ENCODE results near the gene HSPA1B.
"Not testable (repeated sequence)": the region's sequence is repeated elsewhere in the genome, so short reads cannot be mapped to it uniquely, and the experiment has no call there.

The HSPA1B gene

DNA sequence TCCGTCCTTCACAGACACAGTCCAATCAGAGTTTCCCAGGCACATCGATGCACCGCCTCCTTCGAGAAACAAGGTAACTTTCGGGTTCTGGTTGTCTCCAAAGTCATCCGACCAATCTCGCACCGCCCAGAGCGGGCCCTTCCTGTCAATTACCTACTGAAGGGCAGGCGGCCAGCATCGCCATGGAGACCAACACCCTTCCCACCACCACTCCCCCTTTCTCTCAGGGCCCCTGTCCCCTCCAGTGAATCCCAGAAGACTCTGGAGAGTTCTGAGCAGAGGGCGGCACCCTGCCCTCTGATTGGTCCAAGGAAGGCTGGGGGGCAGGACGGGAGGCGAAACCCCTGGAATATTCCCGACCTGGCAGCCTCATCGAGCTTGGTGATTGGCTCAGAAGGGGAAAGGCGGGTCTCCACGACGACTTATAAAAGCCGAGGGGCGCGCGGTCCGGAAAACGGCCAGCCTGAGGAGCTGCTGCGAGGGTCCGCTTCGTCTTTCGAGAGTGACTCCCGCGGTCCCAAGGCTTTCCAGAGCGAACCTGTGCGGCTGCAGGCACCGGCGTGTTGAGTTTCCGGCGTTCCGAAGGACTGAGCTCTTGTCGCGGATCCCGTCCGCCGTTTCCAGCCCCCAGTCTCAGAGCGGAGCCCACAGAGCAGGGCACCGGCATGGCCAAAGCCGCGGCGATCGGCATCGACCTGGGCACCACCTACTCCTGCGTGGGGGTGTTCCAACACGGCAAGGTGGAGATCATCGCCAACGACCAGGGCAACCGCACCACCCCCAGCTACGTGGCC is at the start of gene HSPA1B:
TSS of gene HSPA1B (plus strand) at position 453 of the 794 bp plus-strand sequence. CDS start at position 666, 213 bp downstream.
- peak; percentile 96 for DNase-seq

GRCh38 chr6:31778193-31778592 is 49.3 kb upstream of the HSPA1B start:
- DNase-seq, result no peak

DNA sequence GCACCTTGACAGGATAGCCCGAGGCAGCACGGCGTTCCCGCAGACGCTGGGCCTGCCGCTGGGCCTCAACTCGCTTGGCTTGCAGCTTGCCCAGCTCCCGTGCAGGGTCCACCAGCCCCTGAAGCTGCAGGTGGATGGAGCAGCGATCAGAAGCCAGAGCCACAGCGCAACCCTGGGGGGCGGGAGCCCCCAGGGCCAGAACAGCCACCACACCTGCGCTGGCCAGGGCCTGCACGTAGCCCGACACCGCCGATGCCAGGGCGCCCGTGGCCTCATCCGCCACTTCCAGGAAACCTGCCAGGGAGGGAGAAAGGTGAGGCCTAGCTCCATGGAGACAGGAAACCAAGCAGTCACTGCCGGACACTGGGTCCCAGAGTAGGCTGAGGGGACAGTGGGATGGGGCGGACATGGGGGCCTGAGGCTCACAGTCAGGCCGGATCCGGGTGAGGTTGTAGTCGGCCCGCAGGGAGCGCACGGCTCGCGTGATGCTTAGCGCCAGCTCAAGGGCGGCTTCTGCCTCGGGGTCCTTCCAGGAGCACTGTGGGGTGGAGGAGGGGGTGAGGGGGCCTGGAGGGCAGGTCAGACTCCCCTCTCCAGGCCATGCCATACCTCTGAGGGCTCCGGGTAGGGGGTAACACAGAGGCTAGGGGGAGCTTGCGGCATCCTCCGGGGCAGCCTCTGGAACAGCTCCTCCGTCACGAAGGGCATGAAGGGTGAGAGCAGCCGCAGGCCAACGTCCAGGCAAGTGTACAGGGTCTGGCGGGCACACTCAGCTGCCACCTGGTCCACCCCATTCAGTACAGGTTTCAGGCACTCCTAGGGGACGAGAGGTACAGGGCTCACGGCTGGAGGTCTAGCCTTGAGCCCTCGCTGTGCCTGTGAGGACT is 48.3 kb upstream of the HSPA1B start:
- DNase-seq, result no peak

- DNase-seq, result no peak
Measured at GRCh38 chr6:31779908-31780307, 47.6 kb upstream of the HSPA1B start.

- no peak for DNase-seq
Measured at GRCh38 chr6:31780507-31781243, 46.9 kb upstream of the HSPA1B start.

DNA sequence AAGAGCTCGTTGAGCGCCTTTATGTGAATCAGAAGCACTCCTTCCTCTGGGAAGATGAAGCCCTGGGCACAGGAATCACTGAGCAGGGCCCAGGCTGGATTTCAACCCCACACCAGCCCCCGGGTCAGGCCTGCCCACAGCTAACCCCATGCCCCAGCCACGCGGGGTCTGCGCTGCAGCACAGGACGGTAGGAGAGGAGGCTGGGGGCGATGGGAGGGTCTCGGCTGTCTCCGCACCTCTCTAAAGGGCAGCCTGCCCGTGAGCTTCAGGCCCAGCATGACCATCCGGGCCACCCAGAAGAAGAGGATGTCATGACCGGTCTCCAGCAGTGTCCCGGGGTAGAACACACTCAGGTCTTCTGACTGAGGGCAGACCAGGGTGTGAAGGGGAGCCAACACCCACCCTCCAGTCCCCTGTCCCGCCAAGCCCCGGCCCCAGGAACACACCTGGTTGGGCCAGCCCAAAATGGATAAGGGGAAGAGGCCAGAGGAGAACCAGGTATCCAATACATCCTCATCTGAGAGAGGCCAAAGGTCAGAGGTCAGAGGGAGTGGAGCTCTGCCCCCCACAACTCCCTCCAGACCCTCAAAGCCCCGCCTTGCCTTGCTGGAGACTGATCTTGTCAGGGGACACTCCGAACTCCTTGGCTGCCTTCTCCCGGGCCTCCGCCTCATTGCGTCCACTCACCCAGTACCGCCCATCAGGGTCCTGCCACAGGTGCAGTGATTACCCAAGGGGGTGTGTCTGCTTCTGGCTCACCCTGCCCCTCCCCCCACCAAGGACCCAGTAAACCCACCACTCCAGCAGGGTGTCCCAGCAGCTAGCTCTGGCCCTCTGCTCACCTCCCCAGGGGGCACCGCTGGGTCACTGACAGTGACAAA is 46.1 kb upstream of the HSPA1B start:
- DNase-seq, result no peak

DNA sequence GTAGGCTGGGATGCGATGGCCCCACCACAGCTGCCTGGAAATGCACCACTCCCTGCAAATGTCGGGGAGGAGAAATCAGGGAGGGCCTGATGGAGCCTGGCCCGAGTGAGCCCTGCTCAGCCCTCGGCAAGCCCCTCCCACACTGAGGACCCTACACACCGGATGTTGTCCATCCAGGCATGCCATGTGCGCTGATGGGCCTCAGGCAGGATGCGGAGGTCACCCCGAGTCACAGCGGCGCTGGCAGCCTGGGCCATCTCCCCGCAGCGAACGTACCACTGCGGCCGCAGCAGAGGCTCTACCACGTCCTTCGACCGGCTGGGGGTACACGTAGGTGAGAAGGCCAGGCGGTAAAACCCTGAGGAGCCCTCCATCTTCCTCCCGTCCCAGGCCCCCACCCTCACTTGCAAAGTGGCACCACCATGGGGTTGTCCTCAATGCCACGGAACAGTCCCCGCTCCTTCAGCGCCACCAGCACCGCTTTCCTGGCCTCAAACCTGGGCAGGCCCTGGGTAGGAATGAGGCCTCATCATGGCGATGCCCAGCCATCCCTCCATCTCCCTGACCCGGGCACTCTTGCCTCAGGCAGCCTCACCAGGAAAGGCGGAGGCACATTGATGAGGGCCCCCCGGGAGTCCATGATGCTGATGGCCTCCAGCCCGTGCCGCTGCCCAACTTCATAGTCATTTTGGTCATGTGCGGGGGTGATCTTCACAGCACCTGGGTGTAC is 45.2 kb upstream of the HSPA1B start:
- DNase-seq, result no peak

DNA sequence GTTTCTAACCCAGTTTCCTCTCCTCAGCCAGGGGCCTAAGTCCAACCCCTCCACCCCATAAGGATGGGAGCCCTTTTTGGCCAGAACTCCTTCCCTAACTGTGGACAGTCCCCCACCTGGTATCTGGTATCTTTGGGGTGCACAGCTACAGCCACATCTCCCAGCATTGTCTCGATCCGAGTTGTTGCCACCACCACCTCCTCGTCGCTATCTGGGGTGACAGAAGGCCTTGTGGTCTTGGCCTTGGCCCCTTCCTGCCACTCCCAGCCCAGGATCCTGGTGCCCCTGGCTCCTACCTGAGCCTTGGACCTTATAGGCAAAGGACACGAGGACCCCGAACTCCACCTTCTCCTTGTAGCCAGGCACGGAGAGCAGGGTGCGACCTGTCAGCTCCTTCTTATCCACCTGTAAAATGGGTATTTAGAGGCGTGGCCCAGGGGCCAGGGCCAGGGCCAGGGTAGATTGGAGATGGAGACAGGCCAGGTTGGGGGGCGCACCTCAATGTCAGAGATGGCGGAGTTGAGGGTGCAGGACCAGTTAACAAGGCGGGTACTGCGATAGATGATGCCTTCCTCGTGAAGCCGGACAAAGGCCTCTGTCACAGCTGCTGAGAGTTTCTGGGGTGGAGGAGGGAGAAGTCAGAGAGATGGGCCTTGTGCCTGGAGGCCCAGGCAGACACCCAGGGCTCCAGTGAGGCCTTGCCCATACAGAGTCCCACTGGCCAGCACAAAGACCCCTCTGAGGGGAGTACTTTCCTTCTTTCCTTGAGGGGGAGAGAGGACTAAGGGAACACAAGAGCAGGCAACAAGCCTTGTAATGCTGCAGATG is 43.2 kb upstream of the HSPA1B start:
- DNase-seq, result no peak

DNA sequence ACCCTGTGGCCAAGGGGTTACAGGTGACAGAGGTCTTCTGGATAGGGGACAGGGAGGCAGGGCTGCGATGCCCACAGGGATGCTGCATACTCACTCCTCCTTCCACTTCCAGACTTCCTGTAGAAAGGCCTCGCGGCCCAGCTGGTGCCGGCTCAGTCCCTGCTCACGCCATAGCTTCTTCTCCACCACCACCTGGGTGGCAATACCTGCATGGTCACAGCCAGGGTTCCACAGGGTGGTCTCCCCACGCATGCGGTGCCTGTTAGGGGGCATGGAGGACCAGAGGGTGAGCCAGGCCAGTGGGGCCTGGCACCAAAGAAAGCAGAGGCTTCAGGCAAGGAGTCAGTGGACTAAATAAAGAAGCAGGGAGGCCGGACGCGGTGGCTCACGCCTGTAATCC is 42.1 kb upstream of the HSPA1B start:
- DNase-seq, result no peak

- DNase-seq, result peak; percentile 59
Measured at GRCh38 chr6:31791324-31792089, 36.0 kb upstream of the HSPA1B start.

DNA sequence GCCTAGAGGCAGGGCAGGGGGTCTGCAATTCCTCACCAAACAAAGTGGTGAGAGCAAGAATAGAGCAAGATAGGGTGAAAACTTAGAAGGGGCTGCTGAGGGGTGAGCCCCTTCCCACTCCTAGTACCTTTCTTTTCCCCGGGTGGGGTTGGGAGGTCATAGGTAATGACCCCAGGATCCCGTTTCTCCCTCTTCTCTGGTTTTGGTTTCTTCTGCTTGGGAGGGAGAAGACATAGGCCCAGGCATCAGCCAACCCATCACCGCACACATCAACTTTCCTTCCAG is 35.5 kb upstream of the HSPA1B start:
- DNase-seq, result no peak

- DNase-seq, result peak; percentile 34
Measured at GRCh38 chr6:31792761-31793171, 34.8 kb upstream of the HSPA1B start.

- DNase-seq, result not testable (repeated sequence)
Measured at GRCh38 chr6:31793927-31794245, 33.7 kb upstream of the HSPA1B start.

- DNase-seq, result no peak
Measured at GRCh38 chr6:31794294-31794865, 33.2 kb upstream of the HSPA1B start.

DNA sequence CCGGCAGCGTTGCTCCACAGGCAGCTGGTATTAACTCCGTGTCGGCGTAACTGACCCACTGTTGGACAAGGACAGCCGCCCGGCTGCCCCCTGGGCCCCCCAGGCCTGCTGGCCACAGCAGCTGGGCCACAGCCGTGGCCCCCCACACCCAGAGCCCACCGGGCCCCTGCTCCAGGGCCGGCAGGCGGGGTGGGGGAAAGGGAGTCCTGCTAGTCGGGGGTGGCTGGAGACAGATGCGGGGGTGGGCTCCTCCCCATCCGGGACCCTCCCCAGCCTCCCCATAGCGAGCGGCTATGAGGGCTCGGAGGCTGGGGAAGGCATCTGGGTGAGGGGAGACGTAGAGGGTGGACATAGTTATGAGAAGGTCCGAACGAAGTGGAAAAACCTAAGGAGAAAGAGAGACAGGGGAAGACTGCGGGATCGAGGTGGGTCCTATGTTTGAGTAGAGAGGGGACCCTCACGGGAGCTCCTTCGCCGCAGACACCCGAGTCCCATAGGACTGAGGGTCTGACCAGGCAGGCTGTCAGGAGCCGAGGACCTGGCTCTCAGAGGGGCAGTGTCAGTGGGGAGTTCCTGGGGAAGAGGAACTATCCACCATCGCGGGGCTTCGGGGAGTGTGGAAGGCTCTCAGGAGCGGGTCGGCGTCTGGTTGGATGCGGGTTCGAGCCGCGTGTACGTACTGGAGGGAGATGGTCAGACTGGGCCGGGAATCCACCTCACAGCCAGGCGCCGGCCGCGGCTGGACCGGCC is 32.5 kb upstream of the HSPA1B start:
- peak; percentile 28 for DNase-seq

- DNase-seq, result peak; percentile 91
Measured at GRCh38 chr6:31795616-31796298, 31.8 kb upstream of the HSPA1B start, which contains the start of gene VARS1. Gene VARS1 (minus strand): TSS chr6:31795752. CDS start chr6:31795217, 535 bp downstream.

GRCh38 chr6:31796993-31797385 is 30.5 kb upstream of the HSPA1B start:
- no peak for DNase-seq

DNA sequence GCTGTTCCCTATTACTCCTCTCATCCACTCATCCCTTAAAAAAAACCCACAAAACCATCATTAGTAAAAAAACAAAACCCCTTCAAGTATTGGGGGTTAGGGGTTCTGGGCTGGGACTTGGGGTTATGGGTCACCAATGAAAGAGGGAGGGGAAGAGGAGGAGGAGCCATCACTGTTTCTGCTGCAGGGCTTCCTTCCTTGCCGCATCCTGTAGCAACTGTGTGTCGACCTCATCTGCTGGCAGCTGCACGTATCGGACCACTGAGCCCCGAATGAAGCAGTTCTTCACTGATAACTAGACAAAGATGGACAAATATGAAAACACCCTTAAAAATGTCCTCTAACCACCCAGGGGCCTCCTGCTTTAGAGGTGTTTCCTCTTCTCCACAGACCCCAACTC is 29.9 kb upstream of the HSPA1B start:
- DNase-seq, result peak; percentile 32
